GM18873 (cell line): ENCODE measurements around the gene ADAMTS3.

Experiments
- ATAC-seq: cut with Tn5 transposase; IDR thresholded peaks from one replicate; pipeline ENCODE4 v1.9.1; 2021; ENCODE audit warnings: mild to moderate bottlenecking, moderate library complexity, moderate number of reproducible peaks; ENCODE audit not compliant: unreplicated experiment, low FRiP score

Gene ADAMTS3

DNA sequence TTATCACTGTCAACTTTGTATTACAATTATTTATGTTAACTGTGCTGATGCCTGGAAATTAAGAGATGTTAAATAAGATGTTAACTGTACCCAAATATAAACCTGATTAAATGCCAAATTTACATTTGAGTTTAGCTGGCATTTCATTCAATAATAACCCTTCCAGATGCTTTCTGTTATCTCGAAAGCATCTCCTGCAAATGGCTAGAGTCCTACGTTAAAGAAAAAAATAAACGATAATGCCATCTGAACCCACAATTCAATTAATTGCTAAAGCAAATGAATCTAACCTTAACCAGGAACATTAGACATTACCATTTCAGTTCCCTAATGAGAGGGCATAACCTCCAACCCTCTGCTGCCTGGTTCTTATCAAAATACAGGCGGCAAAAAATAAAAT lies 145.0 kb downstream of the ADAMTS3 start:
- no peak for ATAC-seq

DNA sequence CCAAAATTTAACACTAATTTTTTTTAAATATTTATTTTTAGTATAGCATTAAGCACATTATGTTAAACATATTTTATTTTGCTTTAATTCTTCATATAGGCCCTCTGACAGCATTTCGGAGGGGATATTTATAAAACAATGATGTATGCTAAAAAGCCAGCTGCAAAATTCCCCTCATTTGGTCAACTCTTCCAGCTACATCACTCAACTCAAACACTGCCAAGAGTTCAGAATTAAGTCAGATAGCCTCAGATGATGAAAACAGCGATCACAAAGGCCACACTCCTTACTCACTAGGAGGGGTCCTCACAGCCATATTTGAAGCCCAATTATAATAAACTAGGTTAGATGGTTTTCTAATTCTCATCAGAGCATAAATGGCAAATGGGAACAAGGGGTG lies 146.6 kb downstream of the ADAMTS3 start:
- no peak for ATAC-seq

GRCh38 chr4:72418458-72418857 lies 150.6 kb downstream of the ADAMTS3 start:
- ATAC-seq, result no peak

DNA sequence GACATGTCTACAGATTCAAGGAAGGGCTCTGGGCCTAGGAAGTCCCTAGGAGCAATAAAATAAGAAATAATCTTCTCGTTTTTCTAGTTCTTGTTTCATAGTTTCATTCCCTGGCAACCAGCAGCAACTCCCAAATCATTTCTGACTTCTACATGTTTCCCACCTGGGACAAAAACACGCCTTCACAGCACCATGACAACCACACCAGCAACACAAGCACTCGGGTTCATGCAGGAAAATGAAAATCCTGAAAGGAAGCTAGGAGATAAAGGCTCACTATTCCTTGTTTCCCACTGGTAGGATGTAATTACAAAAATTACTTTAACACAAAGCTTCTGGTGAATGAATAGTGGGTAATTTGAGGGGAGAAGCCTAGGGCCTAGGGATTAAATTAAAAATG lies 158.9 kb downstream of the ADAMTS3 start:
- no peak for ATAC-seq

GRCh38 chr4:72408568-72408967 lies 160.5 kb downstream of the ADAMTS3 start:
- ATAC-seq, result no peak

DNA sequence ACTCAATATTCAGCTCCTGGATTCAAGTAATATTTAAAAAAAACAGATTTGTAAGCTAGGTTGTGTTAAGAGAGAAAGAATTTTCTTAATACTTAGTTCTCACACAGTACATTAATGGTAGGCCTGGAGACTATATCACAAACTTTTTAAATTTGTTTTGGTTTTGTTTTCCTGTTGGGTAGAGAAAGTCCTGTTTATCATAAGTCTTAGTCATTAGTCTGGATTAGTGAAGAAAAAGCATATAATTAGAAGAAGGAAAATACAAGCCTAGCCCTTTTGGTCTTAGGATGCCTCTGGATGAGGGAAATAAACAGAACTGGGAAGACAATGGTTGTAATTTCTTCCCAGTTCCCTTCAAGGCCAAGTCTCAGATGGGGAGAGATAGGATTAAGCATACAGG lies 163.6 kb downstream of the ADAMTS3 start:
- no peak for ATAC-seq

DNA sequence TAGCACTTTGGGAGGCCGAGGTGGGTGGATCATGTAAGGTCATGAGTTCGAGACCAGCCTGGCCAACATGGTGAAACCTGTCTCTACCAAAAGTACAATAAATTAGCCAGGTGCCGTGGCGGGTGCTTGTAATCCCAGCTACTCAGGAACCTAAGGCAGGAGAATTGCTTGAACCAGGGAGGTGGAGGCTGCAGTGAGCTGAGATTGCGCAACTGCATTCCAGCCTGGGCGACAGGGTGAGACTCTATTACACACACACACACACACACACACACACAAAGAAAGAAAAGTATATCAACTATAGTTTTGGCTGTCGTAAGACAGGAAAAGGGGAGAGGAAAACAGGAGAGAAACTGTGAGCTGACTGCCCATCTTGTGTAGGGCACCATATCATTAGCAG lies 171.7 kb downstream of the ADAMTS3 start:
- ATAC-seq, result no peak

GRCh38 chr4:72394012-72394663 lies 174.9 kb downstream of the ADAMTS3 start:
- no peak for ATAC-seq

DNA sequence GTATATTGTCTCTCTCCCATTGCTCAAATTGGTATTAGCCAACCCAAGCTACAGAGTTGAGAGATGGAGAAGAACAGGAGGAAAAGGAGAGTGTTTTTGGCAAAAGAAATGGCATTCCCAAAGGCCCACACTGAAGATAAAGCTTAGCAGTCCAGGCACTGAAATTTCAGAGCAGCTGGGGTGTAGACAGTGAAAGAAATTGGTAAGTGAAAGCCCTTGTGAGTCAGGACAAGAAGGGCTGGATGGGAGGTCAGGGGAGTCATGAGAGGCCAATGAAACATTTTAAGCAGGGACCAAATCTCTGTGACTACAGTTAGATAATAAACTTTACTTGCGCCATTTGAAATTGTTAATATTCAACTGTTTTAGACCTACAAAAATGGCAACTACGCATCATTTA lies 177.7 kb downstream of the ADAMTS3 start:
- ATAC-seq, result no peak

- no peak for ATAC-seq
These were observed 178.6 kb downstream of the ADAMTS3 start for GRCh38 chr4:72390409-72390808.

- no peak for ATAC-seq
These were observed 180.5 kb downstream of the ADAMTS3 start for GRCh38 chr4:72388521-72388920.

DNA sequence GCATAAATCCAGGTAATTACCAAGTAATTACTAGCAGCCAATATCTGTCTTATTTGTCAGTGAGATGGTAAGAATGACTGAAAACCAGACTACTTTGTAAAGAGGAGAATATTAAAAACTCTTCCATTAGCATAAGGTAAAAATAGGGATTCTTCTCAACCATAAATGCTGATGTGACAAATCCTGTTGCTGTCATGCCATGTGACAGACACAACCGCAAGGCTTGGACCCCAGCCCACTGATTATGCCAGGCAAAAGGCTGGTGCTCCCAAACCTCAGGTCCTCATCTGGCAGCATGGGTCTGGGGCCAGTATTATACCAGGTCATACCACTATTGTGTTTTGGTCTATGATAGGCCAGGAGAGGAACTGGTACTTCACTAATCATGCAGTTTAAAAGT lies 181.1 kb downstream of the ADAMTS3 start:
- no peak for ATAC-seq

DNA sequence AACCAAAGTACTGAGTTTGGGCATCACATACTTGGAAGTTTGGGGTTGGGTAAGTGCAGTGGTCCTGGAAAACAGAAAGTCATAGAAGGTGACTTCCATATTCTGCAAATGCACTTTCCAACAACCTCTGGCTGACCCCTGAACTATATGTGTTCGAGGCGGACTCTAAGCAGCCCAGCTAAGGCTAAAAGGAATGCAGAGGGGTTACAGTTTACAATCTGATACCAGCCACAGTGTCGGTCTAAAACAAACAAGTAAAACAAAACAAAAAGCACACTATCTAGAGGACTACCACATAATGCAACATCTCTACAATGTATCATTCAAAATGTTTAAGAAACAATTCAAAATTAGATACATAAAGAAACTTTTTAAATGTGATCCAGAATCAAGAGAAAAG lies 185.6 kb downstream of the ADAMTS3 start:
- ATAC-seq, result no peak

- no peak for ATAC-seq
These were observed 190.1 kb downstream of the ADAMTS3 start for GRCh38 chr4:72378901-72379300.

DNA sequence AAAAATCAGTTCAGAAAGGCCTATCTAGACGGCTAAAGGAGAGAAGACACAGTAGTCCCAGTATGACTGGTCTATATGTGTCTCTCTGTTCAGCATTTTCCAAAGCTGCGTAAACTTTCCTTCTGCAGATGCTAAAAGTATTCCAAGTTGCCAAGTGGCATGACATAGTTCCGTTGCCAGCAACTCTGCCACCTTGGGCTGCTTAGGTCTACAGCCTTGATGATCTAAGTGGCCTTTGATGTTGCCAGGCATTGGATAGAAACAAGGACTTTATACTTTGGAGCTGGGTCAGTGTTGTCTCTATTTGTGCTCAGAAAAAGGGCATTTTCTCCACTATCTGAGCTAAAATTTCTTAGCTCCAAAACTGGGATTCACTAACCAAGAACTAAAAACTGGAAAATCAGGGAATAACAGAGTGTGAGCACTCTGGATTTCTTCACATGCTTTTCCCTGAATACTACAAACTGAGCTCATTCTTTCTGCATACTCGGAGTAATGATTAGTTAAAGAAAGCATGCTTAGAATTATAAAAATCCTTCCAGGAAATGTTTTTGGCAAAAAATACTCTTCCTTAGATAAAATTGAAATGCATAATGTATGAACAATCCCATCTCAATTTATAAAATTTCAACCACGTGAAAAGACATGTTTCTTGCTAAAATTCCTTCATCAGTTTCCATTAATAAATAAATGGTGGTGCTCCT lies 191.4 kb downstream of the ADAMTS3 start:
- ATAC-seq, result no peak

DNA sequence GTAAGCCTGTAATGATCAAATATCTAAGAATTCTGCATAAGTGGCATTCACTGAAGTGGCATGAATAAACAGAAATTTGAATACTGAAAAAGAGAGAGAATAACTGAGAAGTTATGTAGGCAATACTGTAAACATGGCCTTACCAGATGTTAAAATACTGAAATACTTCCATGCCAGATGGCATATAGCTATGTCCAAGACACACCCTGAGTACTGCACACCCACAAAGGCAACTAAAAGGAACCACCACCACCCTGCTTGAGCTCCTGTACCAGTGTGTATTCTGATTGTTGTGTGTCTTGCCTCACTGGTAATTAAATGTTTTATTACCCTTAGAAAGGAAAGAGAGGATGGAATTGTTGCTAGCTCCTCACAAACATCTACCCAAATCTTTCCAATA lies 192.1 kb downstream of the ADAMTS3 start:
- no peak for ATAC-seq

GRCh38 chr4:72375073-72375736 lies 193.8 kb downstream of the ADAMTS3 start:
- no peak for ATAC-seq

DNA sequence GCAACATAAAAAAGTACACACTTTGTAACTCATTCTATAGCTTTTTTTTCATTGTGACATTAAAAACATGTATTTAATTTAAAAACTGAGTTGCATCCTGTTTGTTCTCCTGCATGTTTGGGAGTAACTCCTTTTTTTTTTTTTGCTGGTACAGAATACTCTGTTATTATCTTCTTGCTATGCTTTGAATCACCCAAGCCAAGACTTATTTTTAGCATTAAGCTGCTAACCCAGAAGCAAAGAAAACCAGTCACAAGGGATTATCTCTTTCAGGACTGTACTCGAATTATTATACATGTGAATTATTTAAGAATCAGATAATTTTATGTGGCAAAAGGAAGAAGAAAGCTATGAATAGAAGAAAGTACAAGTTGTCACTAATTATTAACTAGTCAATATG lies 194.9 kb downstream of the ADAMTS3 start:
- no peak for ATAC-seq

DNA sequence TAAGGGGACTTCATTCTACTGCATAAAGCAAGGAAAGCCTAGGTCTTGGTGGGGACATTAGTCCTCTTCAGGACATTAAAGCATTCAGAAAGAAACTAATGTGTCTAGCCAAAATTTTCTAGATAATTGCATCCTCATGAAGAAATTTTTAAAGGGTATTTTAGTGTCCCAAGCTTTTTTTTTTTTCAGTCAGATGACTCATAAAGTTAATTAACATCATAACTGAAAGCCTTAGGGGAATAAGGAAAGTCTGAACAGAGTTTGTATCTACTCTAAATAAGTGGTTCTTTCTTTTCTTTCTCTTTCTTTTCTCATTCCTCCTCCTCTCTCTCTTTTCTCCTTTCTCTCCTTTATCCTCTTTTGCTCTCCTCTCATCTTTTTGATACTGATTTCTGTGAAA lies 202.4 kb downstream of the ADAMTS3 start:
- no peak for ATAC-seq

- ATAC-seq, result no peak
These were observed 203.0 kb downstream of the ADAMTS3 start for GRCh38 chr4:72365981-72366380.

DNA sequence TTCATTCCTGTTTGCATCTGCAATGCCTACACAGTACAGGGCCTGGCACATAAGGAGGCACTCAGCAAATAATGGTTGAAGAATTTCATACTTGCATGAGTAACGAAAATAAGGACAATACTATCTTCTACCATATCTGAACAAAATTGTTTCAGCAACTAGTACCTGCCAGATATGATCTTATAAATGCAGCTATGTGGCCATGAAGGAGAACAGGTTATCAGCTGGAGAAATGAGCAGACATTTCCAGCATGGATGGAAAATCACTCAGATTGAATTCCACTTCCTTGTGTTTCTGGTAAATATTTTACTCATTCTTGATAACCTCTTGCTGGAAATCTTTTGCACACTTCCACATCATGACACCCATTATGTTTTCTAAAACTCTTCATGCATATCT lies 204.0 kb downstream of the ADAMTS3 start:
- no peak for ATAC-seq

DNA sequence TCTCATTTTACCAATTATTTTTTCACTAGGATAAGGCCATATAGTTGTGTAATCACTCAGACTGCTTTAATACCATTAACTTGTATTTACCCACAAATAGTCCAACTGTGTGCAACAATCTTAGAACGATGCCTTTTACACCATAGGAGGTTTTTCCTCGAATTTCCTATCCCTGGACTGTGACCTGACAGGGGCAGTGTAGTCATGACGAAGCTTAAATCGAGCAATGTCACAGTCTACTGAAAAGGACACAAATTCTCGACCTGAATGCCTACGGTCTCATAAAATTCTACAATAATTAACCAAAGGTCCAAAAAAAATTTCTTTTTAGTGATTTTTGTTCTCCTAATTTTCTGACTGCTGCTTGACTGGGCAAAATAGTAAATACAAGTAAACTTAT lies 208.9 kb downstream of the ADAMTS3 start:
- no peak for ATAC-seq
